A549 (cell line): Measurements from ENCODE around the gene C3orf62. TPM values are rescaled to one million over a fixed set of nuclear protein-coding genes. Genes with fewer than 3 reads are reported as not detected.

Source experiments
- ATAC-seq, 2 experiments: fragments of 200-7000 bp in 1 of 2; fragments of >200 bp in 1 of 2; cut with Nextera tagmentation in 1 of 2; cut with Tn5 transposase in 1 of 2; 3 replicates each; pipeline versions ENCODE4 v1.8.0 to v1.9.1; 2018 to 2020; ENCODE audit warnings: mild to moderate bottlenecking in 1 of 2, moderate library complexity in 1 of 2
- CTCF ChIA-PET: fragments of 300-600 bp; sonication (Branson Sonifier 250); formaldehyde crosslinking; extraction: SDS; loops from one replicate; lab custom pipeline; 2021; ENCODE audit warnings: antibody characterized with exemption, inconsistent platforms; lab: Yijun Ruan, JAX
- POLR2A ChIA-PET: fragments of 350-600 bp; formaldehyde crosslinking; extraction: SDS; loops from one replicate; lab custom pipeline; 2021; ENCODE audit warnings: antibody characterized with exemption, inconsistent platforms; lab: Yijun Ruan, JAX
- DNase-seq, 2 experiments: peaks; one replicate each; pipeline versions ENCODE4 v3.0.0 to v3.0.0-alpha.2; 2011 to 2016; ENCODE audit warnings: low read depth in 1 of 2, low spot score in 1 of 2
- FAIRE-seq: peaks from 2 replicates; lab custom pipeline; 2011; peaks lifted over from hg19 to GRCh38; lab: Jason Lieb, UNC
- H3K27ac ChIP-seq, 2 experiments: fragments of >200 bp; sonication (Bioruptor Twin); formaldehyde crosslinking; 3 replicates each; pipeline ENCODE4 v1.5.1; 2016 to 2017
- H3K4me1 ChIP-seq: fragments of >200 bp; sonication (Bioruptor Twin); formaldehyde crosslinking; 3 replicates; pipeline ENCODE4 v1.6.1; 2016
- H3K4me2 ChIP-seq: fragments of >200 bp; sonication (Bioruptor Twin); formaldehyde crosslinking; 3 replicates; pipeline ENCODE4 v1.6.1; 2016
- H3K4me3 ChIP-seq: fragments of >200 bp; sonication (Bioruptor Twin); formaldehyde crosslinking; 3 replicates; pipeline ENCODE4 v1.5.1; 2016
- H3K9me3 ChIP-seq: fragments of >200 bp; sonication (Bioruptor Twin); formaldehyde crosslinking; 3 replicates; pipeline ENCODE4 v1.6.1; 2016
- BCL3 ChIP-seq: fragments of >200 bp; sonication (Bioruptor Twin); formaldehyde crosslinking; IDR thresholded peaks from 3 replicates; pipeline ENCODE4 v1.6.1; 2016
- CBX2 ChIP-seq: fragments of 200-600 bp; sonication (generic); IDR thresholded peaks from 2 replicates; pipeline ENCODE4 v1.6.1; 2016; ENCODE audit warnings: low read depth, mild to moderate bottlenecking, borderline replicate concordance
- CBX8 ChIP-seq: fragments of 200-600 bp; sonication (generic); IDR thresholded peaks from 2 replicates; pipeline ENCODE4 v1.6.1; 2016
- CEBPB ChIP-seq, 2 experiments: fragments of >200 bp in 1 of 2; sonication (Bioruptor Twin) in 1 of 2; formaldehyde crosslinking in 1 of 2; IDR thresholded peaks; 2 replicates each; pipeline ENCODE4 v1.6.1; 2012 to 2016
- CHD4 ChIP-seq: fragments of 200-600 bp; sonication (generic); IDR thresholded peaks from 2 replicates; pipeline ENCODE4 v1.6.1; 2016; ENCODE audit warnings: antibody characterized with exemption, mild to moderate bottlenecking, borderline replicate concordance
- EHF ChIP-seq: fragments of 250-450 bp; sonication (Bioruptor Pico); IDR thresholded peaks from 2 replicates; pipeline ENCODE4 v1.5.0; 2020; ENCODE audit warnings: mild to moderate bottlenecking
- EHMT2 ChIP-seq: fragments of 200-600 bp; sonication (generic); IDR thresholded peaks from 2 replicates; pipeline ENCODE4 v1.6.1; 2016; ENCODE audit warnings: antibody characterized with exemption, low read depth, mild to moderate bottlenecking, moderate library complexity
- GATA3 ChIP-seq: IDR thresholded peaks from 2 replicates; pipeline ENCODE4 v1.6.1; 2012; ENCODE audit warnings: borderline replicate concordance
- HDAC2 ChIP-seq: fragments of 200-600 bp; sonication (generic); IDR thresholded peaks from 2 replicates; pipeline ENCODE4 v1.6.1; 2016
- HMGXB4 ChIP-seq: fragments of 250-450 bp; sonication (Bioruptor Pico); IDR thresholded peaks from 2 replicates; pipeline ENCODE4 v1.5.0; 2021; ENCODE audit warnings: mild to moderate bottlenecking, moderate library complexity, borderline replicate concordance
- HOXB5 ChIP-seq: fragments of 250-450 bp; sonication (Bioruptor Pico); IDR thresholded peaks from 2 replicates; pipeline ENCODE4 v1.5.0; 2020; ENCODE audit warnings: mild to moderate bottlenecking, moderate library complexity
- JUN ChIP-seq, 2 experiments: fragments of >200 bp; sonication (Bioruptor Twin); formaldehyde crosslinking; IDR thresholded peaks; 2 replicates in 1 of 2; 3 replicates in 1 of 2; pipeline ENCODE4 v1.6.1; 2016 to 2017
- JUNB ChIP-seq: fragments of >200 bp; sonication (Bioruptor Twin); formaldehyde crosslinking; IDR thresholded peaks from 2 replicates; pipeline ENCODE4 v1.6.1; 2016
- KDM5A ChIP-seq: fragments of 200-600 bp; sonication (generic); IDR thresholded peaks from 2 replicates; pipeline ENCODE4 v1.6.1; 2016; ENCODE audit warnings: antibody characterized with exemption, mild to moderate bottlenecking
- NFE2L2 ChIP-seq: fragments of 150-350 bp; conservative IDR thresholded peaks from 2 replicates; pipeline ENCODE4 v1.6.1; 2014; ENCODE audit warnings: low read length
- NPAS2 ChIP-seq: fragments of 250-450 bp; sonication (Bioruptor Pico); IDR thresholded peaks from 2 replicates; pipeline ENCODE4 v1.8.0; 2022; ENCODE audit warnings: mild to moderate bottlenecking, moderate library complexity, borderline replicate concordance
- NR3C1 ChIP-seq: fragments of >200 bp; sonication (Bioruptor Twin); formaldehyde crosslinking; IDR thresholded peaks from 3 replicates; pipeline ENCODE4 v1.6.1; 2017
- POLR2A ChIP-seq: IDR thresholded peaks from 2 replicates; pipeline ENCODE4 v1.6.1; 2012; ENCODE audit warnings: mild to moderate bottlenecking, low read length
- RCOR1 ChIP-seq: fragments of 150-350 bp; IDR thresholded peaks from 2 replicates; pipeline ENCODE4 v1.6.1; 2014; ENCODE audit warnings: antibody characterized with exemption, low read length, low read depth
- REST ChIP-seq: fragments of 200-600 bp; sonication (generic); IDR thresholded peaks from 2 replicates; pipeline ENCODE4 v1.6.1; 2016; ENCODE audit warnings: antibody characterized with exemption, mild to moderate bottlenecking, moderate library complexity
- RNF2 ChIP-seq: fragments of 200-600 bp; sonication (generic); IDR thresholded peaks from 2 replicates; pipeline ENCODE4 v1.6.1; 2016; ENCODE audit warnings: low read depth, mild to moderate bottlenecking, antibody characterized with exemption, moderate library complexity, borderline replicate concordance
- ZSCAN20 ChIP-seq: fragments of 250-450 bp; sonication (Bioruptor Pico); IDR thresholded peaks from 2 replicates; pipeline ENCODE4 v1.8.0; 2022; ENCODE audit warnings: mild to moderate bottlenecking, moderate library complexity
- WGBS: methylation state at CpG from one replicate; pipeline ENCODE4 v1.1.6; 2017; ENCODE audit errors: missing lambda C conversion rate; 5-methylcytosine and 5-hydroxymethylcytosine counted together
- polyA plus RNA-seq, 4 experiments: library from polyadenylated mRNA; depleted of rRNA in 3 of 4; stranded (reverse); fragments of >200 nt; fragmentation: RNase III in 1 of 4; extraction: RNeasy Plus Mini Kit Qiagen cat#74134 plus additional on column Dnase treatment in 1 of 4; gene quantifications; 2 replicates in 3 of 4; 3 replicates in 1 of 4; pipeline ENCODE4 v1.2.3, GENCODE V29; 2011 to 2017

Gene C3orf62
- polyA plus RNA-seq, 2 of the 4 experiments (the other 2 are of a cell fraction), result 1.5 to 2.0 TPM

- TF ChIP-seq HDAC2 (no peak), JUNB (no peak), POLR2A (no peak), RCOR1 (no peak), NR3C1 (no peak), CBX8 (no peak), BCL3 (no peak)
- ATAC-seq (no peak), DNase-seq (no peak), FAIRE-seq (no peak)
- no peak overlapping the region for H3K4me2 ChIP-seq
- no peaks in the 10 kb centered on the region for H3K9me3 ChIP-seq
- no peak overlapping the region for H3K27ac ChIP-seq
- ChIA-PET CTCF (interaction anchor here (0.5 to 2.0 kb wide), 2 partner anchors 94 to 137 kb away, joined by 3 to 6 read pairs; partner anchors contain the start of gene KLHDC8B), POLR2A (no interaction called here)
- 97% methylated on average over 5 of the region's 10 CpGs for WGBS
- H3K4me1 ChIP-seq, result 0 out of 3 replicates have a peak, but pooled peaks cover under 1% of the 10 kb centered on the region
- no peak overlapping the region for H3K4me3 ChIP-seq
Observed at GRCh38 chr3:49265661-49266386, 11.2 kb downstream of the C3orf62 start.

- WGBS, result 87% methylated on average over 6 of the region's 6 CpGs
- POLR2A ChIA-PET, result no interaction called here
Observed at GRCh38 chr3:49263159-49263889, 13.7 kb downstream of the C3orf62 start.

More at GRCh38 chr3:49263159-49263889, 13.7 kb downstream of the C3orf62 start:
- no peaks in the 10 kb centered on the region for H3K9me3 ChIP-seq
- CTCF ChIA-PET, result interaction anchor here (0.6 to 0.7 kb wide), 2 partner anchors 15 to 868 kb away, joined by 4 read pairs; no protein-coding TSS in a partner anchor
- no peak for FAIRE-seq
- H3K27ac ChIP-seq, result no peak overlapping the region
- H3K4me1 ChIP-seq, result 0 out of 3 replicates have a peak, but pooled peaks cover 2% of the 10 kb centered on the region
- no peak for ATAC-seq
- no peak overlapping the region for H3K4me3 ChIP-seq
- no peak for DNase-seq
- no peak overlapping the region for H3K4me2 ChIP-seq
- no peak for TF ChIP-seq RNF2
- TF ChIP-seq KDM5A, result no peak
- no peak for TF ChIP-seq HOXB5 (CRISPR knock-in tag)
- TF ChIP-seq EHF, result no peak
- no peak for TF ChIP-seq HMGXB4 (CRISPR knock-in tag)
- no peak for TF ChIP-seq CHD4
- no peak for TF ChIP-seq CEBPB (IDR thresholded peaks at IDR 0.05)
- TF ChIP-seq NPAS2 (CRISPR knock-in tag), result no peak
- no peak for TF ChIP-seq REST
- no peak for TF ChIP-seq GATA3
- TF ChIP-seq CBX2, result no peak
- TF ChIP-seq NR3C1, result no peak
- no peak for TF ChIP-seq NFE2L2
- no peak for TF ChIP-seq ZSCAN20
- TF ChIP-seq EHMT2, result no peak
- no peak for TF ChIP-seq JUN (IDR thresholded peaks at IDR 0.05)
- TF ChIP-seq BCL3, result no peak
